ENCODE results near the gene FRMD5.
"Not testable (repeated sequence)": the region's sequence is repeated elsewhere in the genome, so short reads cannot be mapped to it uniquely, and the experiment has no call there.

FRMD5 gene

GRCh38 chr15:44011238-44011854 is 183.7 kb downstream of the FRMD5 start:
- in situ Hi-C loops (cut with HindIII; ENCODE audit: low pct_ligation_motif_present, low pct_unique_long_range_greater_than_20kb, low sequenced_read_pairs): no loop called here
- no peak for DNase-seq

GRCh38 chr15:44010089-44010488 is 185.0 kb downstream of the FRMD5 start:
- in situ Hi-C loops (cut with HindIII; ENCODE audit: low pct_ligation_motif_present, low pct_unique_long_range_greater_than_20kb, low sequenced_read_pairs): no loop called here

GRCh38 chr15:44009038-44009437 is 186.0 kb downstream of the FRMD5 start:
- DNase-seq: peak; percentile 44
- in situ Hi-C loops (cut with HindIII; ENCODE audit: low pct_ligation_motif_present, low pct_unique_long_range_greater_than_20kb, low sequenced_read_pairs): no loop called here

More at GRCh38 chr15:44010089-44010488, 185.0 kb downstream of the FRMD5 start:
- peak; percentile 70 for DNase-seq

- peak; percentile 57 for DNase-seq
- in situ Hi-C loops (cut with HindIII; ENCODE audit: low pct_ligation_motif_present, low pct_unique_long_range_greater_than_20kb, low sequenced_read_pairs): not testable (repeated sequence)
Observed at GRCh38 chr15:44000248-44000647, 194.8 kb downstream of the FRMD5 start.

- no peak for DNase-seq
- in situ Hi-C loops (cut with HindIII; ENCODE audit: low pct_ligation_motif_present, low pct_unique_long_range_greater_than_20kb, low sequenced_read_pairs): no loop called here
Observed at GRCh38 chr15:43998607-43999006, 196.5 kb downstream of the FRMD5 start.

GRCh38 chr15:43991206-43991605 is 203.9 kb downstream of the FRMD5 start:
- no peak for DNase-seq
- in situ Hi-C loops (cut with HindIII; ENCODE audit: low pct_ligation_motif_present, low pct_unique_long_range_greater_than_20kb, low sequenced_read_pairs): no loop called here

GRCh38 chr15:43989938-43990337 is 205.1 kb downstream of the FRMD5 start:
- in situ Hi-C loops (cut with HindIII; ENCODE audit: low pct_ligation_motif_present, low pct_unique_long_range_greater_than_20kb, low sequenced_read_pairs): no loop called here

GRCh38 chr15:43988900-43989299 is 206.2 kb downstream of the FRMD5 start:
- in situ Hi-C loops (cut with HindIII; ENCODE audit: low pct_ligation_motif_present, low pct_unique_long_range_greater_than_20kb, low sequenced_read_pairs): no loop called here
- no peak for DNase-seq

More at GRCh38 chr15:43989938-43990337, 205.1 kb downstream of the FRMD5 start:
- no peak for DNase-seq

- in situ Hi-C loops (cut with HindIII; ENCODE audit: low pct_ligation_motif_present, low pct_unique_long_range_greater_than_20kb, low sequenced_read_pairs): no loop called here
- no peak for DNase-seq
Observed at GRCh38 chr15:43987924-43988323, 207.1 kb downstream of the FRMD5 start.

- in situ Hi-C loops (cut with HindIII; ENCODE audit: low pct_ligation_motif_present, low pct_unique_long_range_greater_than_20kb, low sequenced_read_pairs): no loop called here
- DNase-seq: no peak
Observed at GRCh38 chr15:43985976-43986680, 208.9 kb downstream of the FRMD5 start.

- in situ Hi-C loops (cut with HindIII; ENCODE audit: low pct_ligation_motif_present, low pct_unique_long_range_greater_than_20kb, low sequenced_read_pairs): no loop called here
- no peak for DNase-seq
Observed at GRCh38 chr15:43981576-43981975, 213.5 kb downstream of the FRMD5 start.

GRCh38 chr15:43977072-43977884 is 217.8 kb downstream of the FRMD5 start:
- in situ Hi-C loops (cut with HindIII; ENCODE audit: low pct_ligation_motif_present, low pct_unique_long_range_greater_than_20kb, low sequenced_read_pairs): no loop called here
- DNase-seq: no peak

GRCh38 chr15:43975770-43976169 is 219.3 kb downstream of the FRMD5 start:
- in situ Hi-C loops (cut with HindIII; ENCODE audit: low pct_ligation_motif_present, low pct_unique_long_range_greater_than_20kb, low sequenced_read_pairs): no loop called here
- DNase-seq: no peak

- DNase-seq: no peak
- in situ Hi-C loops (cut with HindIII; ENCODE audit: low pct_ligation_motif_present, low pct_unique_long_range_greater_than_20kb, low sequenced_read_pairs): no loop called here
Observed at GRCh38 chr15:43975326-43975725, 219.7 kb downstream of the FRMD5 start.

- peak; percentile 76 for DNase-seq
- in situ Hi-C loops (cut with HindIII; ENCODE audit: low pct_ligation_motif_present, low pct_unique_long_range_greater_than_20kb, low sequenced_read_pairs): no loop called here
Observed at GRCh38 chr15:43974852-43975251, 220.2 kb downstream of the FRMD5 start.

- in situ Hi-C loops (cut with HindIII; ENCODE audit: low pct_ligation_motif_present, low pct_unique_long_range_greater_than_20kb, low sequenced_read_pairs): no loop called here
- DNase-seq: no peak
Observed at GRCh38 chr15:43969802-43970375, 225.2 kb downstream of the FRMD5 start.

- no peak for DNase-seq
- in situ Hi-C loops (cut with HindIII; ENCODE audit: low pct_ligation_motif_present, low pct_unique_long_range_greater_than_20kb, low sequenced_read_pairs): no loop called here
Observed at GRCh38 chr15:43968551-43968950, 226.5 kb downstream of the FRMD5 start.

GRCh38 chr15:43966646-43967045 is 228.4 kb downstream of the FRMD5 start:
- in situ Hi-C loops (cut with HindIII; ENCODE audit: low pct_ligation_motif_present, low pct_unique_long_range_greater_than_20kb, low sequenced_read_pairs): no loop called here
- no peak for DNase-seq

GRCh38 chr15:43958861-43959330 is 236.2 kb downstream of the FRMD5 start:
- DNase-seq: peak; percentile 73
- in situ Hi-C loops (cut with HindIII; ENCODE audit: low pct_ligation_motif_present, low pct_unique_long_range_greater_than_20kb, low sequenced_read_pairs): no loop called here

Data from ACHN (cell line).